NCI-H2081 treated with DMSO at 0.1 percent for 48 hours (cell line): Measurements from ENCODE around the gene CGNL1.

ENCODE experiments used
- DNase-seq: peaks from one replicate; lab custom pipeline; 2025; lab: John Stamatoyannopoulos, UW

Gene CGNL1

DNA sequence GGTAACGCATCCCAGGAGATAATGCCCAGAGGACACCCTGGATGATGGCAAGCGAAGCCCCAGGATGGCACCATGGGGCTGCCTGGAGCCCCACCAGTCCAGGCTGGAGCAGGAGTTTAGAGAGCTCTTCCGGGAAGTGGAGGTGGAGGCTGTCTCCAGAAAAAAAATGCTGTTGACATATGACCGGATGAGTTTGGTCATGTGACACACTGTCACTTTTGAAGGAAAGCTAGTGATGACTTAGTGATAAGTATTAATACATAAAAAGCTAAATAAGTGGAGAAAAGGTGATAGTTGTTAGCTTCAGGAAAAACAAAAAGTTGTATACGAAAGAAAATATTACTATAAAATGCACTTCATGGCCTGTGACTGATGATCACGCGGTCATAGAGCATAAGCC is 195.4 kb downstream of the CGNL1 start:
- DNase-seq = no peak

DNA sequence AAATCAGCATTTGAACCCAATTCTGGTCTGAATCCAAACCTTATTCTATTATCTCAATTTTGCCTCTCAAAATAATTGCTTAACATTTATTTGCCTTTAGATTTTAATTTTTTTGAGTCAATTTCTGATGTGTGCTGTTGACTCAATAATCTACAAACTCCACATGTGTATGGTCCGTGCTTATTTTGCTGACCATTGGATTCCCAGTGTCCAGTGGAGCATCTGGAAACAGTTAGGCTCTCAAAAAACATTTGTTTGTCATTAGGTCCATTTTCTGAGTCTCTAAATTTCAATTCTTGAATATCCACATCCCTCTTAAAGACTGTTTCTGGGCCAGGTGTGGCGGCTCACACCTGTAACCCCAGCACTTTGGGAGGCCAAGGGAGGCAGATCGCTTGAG is 196.2 kb downstream of the CGNL1 start:
- no peak for DNase-seq

DNA sequence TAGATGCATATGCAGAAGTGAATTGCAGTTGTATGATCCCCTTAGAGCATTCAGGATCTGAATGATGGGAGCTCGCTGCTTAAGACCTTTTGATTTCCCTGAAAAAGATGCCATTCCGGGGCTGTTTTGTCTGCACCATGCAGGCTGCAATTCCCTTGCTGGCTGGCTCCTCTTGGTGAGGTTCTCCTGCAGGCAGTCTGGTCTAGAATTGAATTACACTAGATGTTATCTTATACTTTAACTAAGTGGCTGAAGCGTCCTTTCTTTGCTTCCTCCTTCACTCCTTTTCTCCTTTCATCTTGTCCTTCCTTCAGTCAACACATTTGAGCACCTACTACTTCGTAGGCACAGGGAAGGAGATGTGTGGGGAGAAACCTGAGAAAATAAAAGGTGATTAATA is 196.8 kb downstream of the CGNL1 start:
- DNase-seq = no peak

DNA sequence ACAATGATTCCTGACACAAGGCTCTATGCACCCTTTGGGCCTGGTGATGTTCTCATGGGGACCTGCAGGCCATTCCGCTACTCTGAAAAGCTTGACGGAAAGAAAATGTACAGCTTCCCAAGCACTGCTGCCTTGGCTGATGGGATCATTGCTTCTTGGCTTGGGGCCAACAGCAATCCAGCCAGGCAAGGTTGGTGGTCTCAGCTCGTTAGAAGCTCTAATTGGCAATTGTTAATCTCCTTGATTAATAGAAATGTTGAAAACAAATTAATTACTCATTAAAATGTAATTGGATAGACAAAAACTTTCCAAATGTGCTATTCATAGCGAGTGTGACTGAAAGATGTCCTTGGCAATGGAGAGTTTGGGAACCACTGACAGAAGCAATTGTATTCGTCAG is 199.1 kb downstream of the CGNL1 start:
- DNase-seq = no peak

DNA sequence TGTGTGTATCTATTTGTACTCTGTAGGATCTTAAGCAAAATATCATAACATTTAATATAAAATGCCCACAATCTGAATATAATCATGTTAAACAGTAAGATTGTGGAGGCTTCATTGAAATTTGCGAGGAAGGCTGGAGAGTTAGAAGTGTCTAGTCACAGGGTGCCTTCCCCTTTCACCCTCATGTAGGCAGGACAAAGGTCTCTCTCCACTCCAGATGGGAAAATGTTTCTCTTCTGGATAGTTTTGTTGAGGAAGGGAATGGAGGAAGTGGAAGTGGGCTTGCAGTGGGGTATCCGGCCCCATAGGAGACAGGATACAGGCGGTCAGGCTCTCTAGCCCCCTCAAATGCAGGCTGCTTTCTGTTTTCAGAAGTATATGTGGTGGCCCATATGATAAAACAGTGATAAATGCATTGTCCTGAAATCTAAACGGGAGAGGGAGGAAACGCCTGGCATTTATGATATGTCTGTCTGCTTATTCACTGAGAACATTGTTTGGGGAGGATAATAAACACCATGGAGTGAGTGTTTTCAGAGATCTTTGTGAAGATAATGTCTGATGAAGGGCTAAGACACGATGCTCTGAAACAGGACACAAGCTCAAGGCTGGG is 202.1 kb downstream of the CGNL1 start:
- no peak for DNase-seq

DNA sequence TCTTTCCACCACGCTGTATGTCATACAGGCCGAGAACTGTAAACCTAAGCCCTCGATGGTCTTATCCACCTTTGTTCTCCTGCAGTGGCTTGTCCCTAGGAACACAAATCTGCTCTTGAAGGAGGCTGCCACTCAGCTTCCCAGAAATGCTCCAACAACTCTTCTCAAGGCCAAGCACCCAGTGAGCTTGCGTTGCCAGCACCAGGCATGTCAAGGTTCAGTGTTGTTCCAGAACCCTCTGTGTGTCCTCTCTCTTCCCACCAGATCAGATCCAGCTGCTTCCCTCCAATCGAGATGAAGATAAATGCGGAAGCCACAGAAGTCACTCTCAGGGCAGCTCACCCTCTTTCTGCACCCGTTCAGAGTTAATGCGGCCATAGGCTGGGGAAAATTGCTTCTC is 204.1 kb downstream of the CGNL1 start:
- DNase-seq = no peak

DNA sequence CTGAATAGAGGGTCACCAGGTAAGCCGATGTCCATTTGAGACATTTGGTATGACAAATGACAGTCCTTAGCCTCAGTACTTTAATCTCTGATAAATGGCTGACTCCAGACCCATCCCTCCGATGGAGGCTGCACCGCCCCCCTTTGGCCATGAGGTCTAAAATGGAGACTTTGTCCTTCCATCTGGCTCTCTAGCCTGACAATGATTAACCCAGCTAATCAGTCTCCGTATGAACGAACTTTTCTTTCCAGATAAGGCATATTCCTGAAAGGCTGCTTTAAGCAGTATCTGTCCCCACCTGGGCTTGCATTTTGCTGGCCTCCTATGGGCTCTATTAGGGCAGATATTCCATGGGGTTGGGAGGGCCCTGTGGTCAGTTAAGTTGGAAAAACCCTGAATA is 204.6 kb downstream of the CGNL1 start:
- no peak for DNase-seq

DNA sequence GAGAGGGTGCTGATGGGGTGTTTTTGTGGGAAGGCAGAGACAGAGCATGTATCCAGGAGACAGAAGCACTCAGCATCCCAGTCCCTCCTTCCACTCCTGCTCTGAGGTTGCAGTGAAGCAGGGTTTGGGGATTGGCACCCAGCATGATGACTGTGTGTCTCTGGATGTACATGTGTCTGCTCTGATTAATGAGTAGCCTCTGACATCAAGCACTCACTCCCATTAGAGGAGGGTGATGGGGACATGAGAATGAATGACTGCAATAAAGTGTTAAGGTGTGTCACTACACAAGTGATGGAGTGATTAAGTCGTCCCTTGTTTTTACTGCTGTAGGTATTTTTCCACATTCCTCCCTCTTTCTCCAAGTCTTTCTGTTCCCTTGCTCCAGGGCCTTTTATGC is 205.8 kb downstream of the CGNL1 start:
- DNase-seq = no peak

DNA sequence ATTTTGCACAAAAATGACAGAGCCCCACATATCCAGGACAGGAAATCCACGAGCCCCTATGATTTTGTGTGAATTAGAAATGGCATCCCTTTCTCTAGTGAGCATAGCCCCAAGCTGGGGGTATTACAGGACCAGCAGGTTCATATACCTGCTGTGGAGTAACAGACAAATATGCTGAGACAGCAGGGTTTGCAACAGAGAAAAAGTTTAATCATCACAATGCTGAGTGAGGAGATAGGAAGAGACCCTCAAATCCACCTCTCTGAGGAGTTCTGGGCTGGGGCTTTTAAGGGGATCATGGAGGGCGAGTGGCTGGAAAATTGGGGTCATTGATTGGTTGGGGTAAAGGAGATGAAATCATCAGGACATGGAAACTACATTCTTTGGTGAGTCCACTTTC is 207.0 kb downstream of the CGNL1 start:
- no peak for DNase-seq

DNA sequence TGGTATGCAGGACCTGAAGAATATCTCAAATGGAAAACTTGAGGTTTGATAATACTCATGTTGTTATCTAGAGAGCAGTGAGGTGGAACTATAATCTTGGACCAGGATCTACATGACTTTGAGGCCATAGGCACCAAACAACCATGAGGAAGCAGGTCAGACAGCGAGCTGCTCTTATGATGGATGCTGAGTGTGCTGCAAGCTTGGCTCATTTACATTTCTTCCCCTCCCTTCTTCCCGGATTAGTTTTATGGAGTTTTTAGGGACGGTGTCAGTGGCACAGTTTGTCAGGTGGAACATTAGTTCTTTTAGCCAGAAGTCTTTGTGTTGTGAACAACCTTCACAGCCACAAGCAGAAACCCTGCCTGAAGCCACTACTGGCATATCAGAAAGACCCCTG is 207.4 kb downstream of the CGNL1 start:
- no peak for DNase-seq

DNA sequence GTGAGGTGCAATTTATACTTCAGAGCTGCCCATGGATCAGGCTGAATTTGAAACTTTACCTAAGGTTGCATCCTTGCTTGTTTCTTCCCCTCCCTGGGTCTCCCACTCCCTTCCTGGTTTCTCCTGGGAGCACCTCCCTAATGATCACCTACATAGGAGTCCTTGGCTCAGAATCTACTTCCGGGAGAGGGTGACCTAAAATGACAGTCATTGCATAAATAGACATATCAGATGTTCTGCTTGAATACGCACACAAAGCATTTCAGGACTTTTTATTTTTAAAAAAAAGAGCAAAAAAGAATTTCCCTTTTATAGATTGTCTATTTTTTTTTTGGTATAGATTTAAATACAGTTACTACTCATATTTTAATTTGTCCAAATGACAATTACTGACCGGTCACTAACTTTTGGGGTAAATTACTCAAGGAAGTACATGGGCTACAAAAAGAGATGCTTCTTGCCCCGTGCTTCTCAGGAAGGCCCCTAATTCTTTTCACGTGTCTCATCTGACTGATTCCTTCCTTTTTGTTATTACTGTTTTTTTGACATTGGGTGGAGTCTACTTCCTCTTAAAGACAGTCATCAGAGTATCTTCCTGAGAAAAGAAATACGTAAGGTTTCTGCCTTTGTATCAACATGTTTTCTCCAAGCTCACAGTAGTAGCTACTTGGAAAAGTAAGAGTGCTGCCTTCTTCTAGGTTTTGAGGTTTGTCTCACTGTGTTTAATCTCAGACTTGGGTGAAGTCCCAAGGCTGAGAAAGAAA is 210.5 kb downstream of the CGNL1 start:
- no peak for DNase-seq

DNA sequence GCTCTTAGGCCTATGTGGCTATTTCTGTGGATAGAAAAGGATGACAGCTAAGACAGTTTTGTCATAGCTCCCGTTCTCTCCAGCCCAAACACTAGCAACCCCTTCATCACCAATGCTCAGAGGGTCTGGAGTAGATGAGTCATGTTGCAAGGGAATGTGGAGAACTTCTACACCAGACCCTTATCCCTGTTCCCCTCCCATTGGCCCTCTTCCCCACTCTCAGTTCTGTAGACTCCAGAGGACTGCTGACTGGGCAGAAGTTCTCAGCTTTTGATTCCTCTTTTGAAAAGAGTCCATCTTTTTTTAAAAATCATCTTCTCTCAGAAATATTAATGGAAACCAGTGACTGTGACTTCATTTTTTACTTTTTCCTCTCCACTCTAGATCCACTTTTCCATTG is 213.0 kb downstream of the CGNL1 start:
- no peak for DNase-seq

DNA sequence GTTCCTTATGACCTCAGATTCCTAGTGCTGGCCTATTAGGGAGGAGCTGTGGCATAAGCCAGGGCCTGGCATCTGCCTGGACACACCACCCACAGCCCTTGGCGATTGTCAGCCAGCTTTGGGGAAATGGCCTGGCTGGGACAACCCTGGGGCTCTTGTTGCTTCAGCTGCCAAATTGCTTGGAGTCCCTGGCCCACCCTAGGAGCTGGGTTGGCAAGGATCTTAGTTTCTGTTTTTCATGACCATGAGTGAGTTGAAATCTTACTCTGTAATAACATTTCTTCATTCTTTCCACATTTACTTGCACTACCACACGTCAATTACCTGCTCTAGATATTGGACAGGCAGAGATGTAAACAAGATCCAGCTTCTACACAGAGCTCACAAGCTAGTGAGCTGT is 213.4 kb downstream of the CGNL1 start:
- no peak for DNase-seq

DNA sequence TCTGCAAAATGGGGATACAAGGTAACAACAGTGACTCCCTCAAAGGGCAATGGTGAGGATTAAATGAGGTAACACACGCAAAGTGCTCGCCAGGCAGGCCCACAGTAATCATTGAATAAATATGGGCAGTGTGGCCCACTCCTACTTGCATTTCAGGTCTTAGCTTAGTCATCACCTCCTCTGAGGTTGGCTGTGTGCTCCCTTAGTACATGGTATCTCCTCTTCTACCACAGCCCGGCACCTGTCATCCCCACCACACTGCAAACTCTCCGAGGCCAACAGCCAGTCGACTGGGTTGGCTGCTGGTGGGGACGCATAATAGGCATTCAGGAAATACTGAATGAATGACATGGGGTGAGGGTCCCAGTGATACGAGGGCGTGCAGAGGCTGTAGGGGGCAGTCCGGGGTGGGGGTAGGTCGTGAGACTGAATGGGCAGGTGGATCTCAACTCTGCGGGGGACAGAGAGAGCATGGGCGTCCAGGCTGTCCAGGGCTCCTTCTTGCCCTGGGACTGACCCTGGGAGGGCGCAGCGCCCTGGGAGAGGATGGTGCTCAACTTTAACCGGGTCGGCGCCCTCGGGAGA is 215.0 kb downstream of the CGNL1 start:
- no peak for DNase-seq

DNA sequence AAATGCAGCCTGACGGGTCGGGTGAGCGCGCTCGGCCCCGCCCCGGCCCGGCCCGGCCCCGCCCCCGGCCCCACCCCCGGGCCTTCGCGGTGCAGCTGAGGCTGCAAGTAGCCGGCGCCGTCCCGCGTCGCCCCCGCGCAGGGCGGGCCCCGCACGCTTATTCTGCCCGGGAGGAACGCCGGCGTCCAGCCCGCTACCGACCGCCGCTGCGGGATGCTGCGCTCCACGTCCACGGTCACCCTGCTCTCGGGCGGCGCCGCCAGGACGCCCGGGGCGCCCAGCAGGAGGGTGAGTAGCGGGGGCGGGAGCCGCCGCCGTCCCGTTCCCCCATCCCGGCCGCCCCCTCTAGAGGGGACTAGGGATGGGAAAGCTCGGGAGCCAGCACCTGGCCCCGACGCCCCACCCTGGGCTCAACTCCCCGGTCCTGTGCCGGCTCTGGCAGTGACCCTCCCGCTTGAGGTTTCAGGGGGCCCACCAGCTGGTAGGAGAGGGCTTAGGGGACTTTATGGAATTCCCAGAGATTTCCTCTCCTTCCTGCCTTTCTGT is 215.6 kb downstream of the CGNL1 start, which contains the start of gene MYZAP:
MYZAP (plus strand) TSS at position 83 of the 546 bp plus-strand sequence; CDS start at position 214, 131 bp downstream.
- no peak for DNase-seq

DNA sequence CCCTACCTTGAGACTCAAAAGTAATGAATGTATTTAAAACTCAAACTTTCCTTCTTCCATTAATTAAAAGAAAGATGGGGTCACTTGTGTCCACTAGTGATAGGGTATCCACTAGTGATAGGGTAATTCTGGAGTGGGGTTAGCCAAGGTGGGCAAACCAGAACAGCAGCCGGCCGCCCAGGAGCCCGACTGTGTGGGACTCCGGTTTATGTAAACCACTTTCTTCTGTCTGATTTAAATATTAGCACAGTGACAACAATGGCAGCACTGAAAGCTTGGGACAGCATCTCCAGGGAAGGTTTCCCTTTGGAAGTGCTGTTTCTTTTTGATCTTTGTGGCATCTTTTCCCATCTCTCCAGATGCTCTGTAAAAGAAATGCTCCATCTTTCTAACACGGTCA is 216.1 kb downstream of the CGNL1 start:
- DNase-seq = no peak

DNA sequence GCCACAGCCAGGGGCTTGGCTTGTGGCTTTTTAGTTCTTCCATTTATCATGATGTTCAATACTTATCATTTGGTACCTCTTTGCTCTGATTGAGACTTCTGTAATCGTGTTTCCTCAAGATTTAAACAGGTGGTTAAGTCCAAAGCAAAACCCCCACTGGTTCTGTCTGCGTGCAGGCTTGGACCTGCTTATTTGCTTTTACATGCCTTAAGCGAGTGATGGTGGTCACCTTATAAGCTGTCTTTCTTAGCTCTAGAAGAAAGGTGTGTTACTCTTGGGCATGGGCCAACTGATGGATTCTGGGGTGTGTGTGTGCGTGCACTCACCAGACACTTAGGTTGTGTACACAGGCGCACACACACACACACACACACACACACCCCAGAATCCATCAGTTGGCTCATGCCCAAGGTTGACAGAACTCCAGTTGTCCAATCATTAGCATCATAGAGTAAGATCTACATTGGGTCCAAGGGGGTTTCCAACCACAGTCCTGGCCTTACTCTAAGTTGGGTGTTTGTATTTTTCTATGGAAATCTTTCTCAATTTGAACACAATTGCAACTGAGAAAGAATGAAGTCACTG is 216.6 kb downstream of the CGNL1 start:
- no peak for DNase-seq

DNA sequence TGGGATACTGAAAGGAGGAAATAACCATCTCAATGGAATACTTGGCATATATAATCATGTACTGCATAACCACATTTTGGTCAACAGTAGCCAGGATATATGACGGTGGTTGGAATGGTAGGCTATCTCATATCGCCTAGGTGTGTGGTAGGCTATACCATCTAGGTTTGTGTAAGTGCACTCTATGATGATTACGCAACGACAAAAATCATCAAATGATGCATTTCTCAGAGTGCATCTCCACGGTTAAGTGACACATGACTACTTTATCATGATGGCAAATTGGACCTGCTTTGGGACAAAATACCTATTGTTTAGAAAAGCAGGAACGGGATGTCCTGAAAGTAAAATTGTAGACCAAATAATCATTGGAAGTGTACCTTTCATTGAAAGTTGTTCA is 218.2 kb downstream of the CGNL1 start:
- DNase-seq = no peak

DNA sequence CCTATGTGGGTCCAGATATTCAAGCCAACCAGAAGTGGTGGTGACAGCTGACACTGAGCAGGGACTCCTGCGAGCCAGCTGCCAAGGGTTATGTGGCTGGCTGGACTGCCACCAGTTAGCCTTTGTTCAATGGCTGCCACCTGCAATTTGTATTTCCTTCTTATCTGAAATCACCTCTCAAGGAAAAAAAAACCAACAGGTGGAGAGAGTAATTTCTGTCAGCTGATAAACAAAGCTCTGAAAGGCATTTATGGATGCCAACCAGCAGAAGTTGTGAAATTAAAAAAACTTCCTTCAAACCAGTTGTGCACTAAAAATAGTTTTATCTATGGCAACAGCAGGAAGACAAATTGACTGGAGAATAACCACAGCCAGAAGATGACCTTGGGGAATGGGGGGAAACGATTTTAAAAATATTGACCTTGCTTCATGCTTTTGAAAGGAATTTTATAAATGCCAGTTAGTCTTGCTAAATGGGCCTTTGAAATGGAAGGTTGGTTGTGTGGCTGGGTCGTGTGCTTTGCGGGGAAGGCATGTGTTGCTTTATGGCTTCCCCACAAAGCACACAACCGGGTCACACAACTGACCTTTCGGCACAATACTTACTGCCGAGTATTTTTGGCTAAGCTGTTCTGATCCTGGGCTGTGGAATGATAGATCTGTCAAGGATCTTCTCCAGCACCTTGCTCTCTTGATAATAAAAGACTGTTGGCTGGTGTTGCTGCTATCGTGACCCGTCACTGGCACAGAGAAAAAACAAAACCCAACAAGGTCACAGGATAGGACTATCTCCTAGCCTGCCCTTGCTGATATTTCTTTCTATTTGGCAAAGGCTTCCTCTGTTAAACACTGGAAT is 218.9 kb downstream of the CGNL1 start:
- DNase-seq = no peak

DNA sequence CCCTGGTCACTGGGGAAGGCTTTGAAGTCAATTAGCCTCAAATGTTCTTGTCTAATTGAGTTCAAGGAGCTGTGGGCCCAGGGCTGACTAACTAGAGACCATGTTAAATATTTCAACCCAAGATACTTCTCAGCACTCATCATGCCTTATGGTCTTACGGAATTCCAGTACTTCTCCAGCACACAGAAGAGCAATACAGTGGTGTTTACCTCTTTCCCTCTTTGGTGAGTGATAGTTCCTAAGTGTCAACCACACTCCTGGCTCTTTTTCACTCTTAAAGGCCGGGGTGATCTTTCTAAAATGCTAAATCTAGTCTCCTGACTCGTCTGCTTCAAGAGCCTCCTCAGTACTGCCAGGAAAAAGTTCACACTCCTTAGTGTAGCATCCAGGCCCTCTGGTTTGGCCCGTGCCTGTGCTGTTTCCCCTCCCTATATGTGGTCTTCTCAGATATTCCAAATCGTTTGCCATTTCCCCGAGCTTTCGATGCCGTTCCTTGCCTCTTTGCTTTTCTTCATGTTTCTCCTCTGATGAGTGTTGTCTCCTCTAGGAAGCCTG is 220.1 kb downstream of the CGNL1 start:
- DNase-seq = no peak

DNA sequence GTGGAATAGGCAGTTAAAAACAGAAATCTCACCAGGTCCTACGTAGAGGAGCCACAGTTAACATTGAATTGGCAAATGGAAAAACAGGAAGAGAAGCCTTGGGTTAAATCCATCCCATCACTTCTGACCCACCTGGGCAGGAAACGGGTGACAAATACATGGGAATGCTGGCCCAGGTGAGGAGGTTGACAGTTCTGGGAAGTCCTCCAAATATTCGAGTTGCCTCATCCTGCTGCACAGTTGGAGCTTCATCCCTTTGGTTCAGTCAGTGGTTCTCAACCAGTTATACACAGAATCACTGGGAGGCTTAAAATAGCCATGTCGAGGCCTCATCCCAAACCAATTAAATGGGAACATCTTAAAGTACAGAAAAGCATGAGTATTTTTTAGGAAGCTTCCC is 220.7 kb downstream of the CGNL1 start:
- DNase-seq = no peak

DNA sequence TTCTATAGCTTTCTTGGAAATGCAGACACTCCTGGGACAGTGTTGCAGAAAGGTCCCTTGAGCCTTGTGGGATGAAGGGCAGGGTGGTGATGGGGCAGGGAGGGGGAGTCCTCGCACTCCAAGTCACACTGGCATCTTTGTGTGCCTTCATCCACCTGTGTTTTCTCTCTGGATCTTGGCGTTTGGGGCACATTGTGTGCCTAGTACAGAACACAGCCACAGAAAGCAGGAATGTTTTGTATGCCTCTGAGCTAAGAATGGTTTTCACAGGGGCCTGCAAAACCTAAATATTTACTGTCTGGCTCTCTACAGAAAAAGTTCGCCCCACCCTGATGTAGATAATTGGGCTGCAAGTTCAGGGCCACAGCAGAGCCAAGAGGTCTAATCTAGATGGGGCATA is 221.1 kb downstream of the CGNL1 start:
- no peak for DNase-seq
